RPMI7951 (cell line): ENCODE measurements around the gene SLITRK6. TPM values are rescaled to one million over a fixed set of nuclear protein-coding genes. Genes with fewer than 3 reads are reported as not detected.
"Not testable (repeated sequence)": the region's sequence is repeated elsewhere in the genome, so short reads cannot be mapped to it uniquely, and the experiment has no call there.

Source experiments
- DNase-seq: peaks from one replicate; pipeline ENCODE4 v3.0.0-alpha.2; 2012; ENCODE audit warnings: low read depth
- total RNA-seq: library from RNA; depleted of rRNA; stranded (reverse); fragments of >200 nt; shearing (Covaris generic); gene quantifications from 2 replicates; pipeline ENCODE4 v1.2.3, GENCODE V29; 2014; rRNA removed

SLITRK6 gene, protein sequence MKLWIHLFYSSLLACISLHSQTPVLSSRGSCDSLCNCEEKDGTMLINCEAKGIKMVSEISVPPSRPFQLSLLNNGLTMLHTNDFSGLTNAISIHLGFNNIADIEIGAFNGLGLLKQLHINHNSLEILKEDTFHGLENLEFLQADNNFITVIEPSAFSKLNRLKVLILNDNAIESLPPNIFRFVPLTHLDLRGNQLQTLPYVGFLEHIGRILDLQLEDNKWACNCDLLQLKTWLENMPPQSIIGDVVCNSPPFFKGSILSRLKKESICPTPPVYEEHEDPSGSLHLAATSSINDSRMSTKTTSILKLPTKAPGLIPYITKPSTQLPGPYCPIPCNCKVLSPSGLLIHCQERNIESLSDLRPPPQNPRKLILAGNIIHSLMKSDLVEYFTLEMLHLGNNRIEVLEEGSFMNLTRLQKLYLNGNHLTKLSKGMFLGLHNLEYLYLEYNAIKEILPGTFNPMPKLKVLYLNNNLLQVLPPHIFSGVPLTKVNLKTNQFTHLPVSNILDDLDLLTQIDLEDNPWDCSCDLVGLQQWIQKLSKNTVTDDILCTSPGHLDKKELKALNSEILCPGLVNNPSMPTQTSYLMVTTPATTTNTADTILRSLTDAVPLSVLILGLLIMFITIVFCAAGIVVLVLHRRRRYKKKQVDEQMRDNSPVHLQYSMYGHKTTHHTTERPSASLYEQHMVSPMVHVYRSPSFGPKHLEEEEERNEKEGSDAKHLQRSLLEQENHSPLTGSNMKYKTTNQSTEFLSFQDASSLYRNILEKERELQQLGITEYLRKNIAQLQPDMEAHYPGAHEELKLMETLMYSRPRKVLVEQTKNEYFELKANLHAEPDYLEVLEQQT
- 1.8 and 3.1 TPM in 2 replicates for total RNA-seq

DNA sequence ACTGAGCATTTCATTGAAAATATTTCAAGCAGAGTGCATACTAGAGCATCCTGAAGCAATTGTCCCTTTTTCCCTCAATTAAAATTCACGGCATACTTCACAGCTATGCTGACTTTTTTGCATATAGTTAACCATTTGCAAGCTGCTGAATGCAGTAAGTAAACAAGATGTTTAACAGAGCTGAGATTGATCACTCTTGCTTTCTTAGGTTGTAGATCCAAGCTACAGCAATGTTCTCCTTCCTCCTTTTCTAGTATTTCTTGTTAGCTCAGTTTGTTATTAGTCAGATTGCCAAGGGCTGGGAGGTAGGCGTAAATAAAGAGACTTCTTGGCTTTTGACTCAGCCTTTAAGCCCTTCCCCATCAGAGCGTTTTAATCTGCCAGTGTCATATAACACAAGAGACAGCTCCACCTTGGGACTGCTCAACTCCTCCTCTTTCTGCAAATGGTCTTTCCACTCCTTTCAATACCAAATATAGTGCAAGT is at the start of gene SLITRK6:
SLITRK6 (minus strand) TSS at position 323 of the 486 bp plus-strand sequence. CDS start 2,911 bp downstream, outside the sequence.
- DNase-seq, result peak; percentile 67

DNA sequence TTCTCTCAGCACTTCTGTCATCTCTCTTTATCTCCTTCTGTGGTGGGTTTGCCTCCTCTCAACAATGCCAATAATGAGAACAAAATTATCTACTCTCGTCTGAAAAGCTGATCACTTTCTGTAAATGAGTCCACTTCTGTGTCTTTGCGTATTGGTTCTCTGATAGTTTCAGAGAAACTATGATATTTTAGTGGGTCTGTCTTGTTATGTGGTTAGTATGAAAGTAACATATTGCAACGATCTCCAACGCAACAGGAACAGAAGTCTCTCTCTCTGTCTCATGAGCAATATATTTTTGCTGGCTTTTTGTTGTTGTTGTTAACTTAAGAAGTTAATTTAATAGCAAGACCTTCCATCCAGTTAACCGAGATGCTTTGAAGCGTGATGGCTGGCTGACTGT is 47.8 kb upstream of the SLITRK6 start:
- DNase-seq, result no peak

DNA sequence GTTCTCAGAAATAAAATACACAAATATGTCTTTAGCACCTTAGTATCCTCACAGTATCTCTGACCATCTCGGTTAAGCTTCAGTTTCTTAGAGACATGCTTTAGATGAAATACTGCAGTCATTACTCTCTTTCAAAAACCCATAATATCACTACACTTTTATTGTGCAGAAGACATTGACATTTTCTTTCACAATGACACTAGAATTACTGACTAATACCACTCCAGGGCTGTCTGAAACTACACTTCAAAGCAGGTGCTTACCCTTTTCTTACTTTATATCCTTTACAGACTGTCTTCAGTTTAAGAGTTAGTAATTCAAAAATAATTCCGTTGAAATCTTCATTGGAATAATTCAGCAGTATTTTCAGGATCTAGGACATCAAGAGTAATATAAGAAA is 42.2 kb upstream of the SLITRK6 start:
- no peak for DNase-seq

DNA sequence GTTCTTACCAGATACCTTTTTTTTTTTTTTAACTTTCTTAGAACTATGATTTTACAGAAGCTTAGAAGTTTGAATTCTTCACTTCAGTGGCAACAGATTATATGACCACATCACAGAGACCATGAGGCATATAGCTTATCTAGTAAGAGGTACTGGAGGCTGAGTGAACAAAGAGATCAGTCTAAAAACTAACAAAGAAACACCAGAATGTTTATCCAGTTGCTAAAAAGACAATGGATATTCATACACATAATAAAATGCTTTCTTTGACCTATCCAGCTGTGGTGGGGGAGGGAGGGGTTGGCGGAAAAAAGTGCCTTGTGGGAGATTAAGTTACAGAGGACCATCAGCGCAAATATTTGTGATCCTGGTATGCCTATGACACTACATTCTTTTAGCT is 34.7 kb upstream of the SLITRK6 start:
- DNase-seq, result no peak

DNA sequence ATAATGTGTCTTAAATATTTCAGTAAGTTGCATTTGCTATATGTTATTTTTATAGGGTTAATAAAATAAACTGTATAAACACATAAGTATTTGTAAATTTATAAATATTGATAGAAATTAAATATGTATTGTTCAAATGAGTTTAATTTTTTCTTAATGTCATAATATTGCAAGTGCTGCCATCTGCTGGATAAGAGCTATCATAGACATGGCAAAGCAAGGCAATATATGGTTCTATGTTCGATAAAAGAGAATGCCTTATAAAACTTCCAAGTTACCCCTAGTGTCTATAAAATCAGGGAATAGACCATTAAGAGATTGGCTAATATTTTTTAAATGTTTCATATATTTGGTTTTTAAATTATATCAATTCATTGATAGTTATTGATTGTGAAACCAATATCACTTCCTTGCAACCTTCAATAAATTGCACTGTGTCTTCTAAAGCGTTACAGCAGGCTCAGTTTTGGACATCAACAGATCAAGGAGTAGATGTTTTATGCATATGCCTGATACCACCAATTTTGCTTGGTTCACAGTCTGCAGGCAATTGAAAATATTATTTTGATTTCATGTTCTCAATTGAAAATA is 29.0 kb upstream of the SLITRK6 start:
- no peak for DNase-seq

DNA sequence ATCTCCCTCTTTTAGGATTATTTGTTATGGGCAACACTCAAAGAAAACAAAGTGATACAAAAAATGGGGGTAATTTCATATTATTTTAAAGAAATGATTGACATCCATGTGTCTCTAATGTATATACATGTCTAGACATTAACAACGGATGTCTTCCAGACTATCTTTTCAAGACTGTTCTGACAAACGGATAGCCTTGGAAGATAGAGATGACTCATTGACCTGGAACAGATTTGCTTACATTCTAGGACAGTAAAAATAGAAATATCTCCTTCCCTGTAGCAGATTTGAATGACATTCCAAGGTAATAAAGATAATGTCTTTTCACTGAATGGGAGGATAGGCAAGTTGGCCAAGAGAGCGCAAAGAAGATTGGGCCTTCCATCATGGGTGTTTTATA is 26.2 kb upstream of the SLITRK6 start:
- DNase-seq, result peak; percentile 8

DNA sequence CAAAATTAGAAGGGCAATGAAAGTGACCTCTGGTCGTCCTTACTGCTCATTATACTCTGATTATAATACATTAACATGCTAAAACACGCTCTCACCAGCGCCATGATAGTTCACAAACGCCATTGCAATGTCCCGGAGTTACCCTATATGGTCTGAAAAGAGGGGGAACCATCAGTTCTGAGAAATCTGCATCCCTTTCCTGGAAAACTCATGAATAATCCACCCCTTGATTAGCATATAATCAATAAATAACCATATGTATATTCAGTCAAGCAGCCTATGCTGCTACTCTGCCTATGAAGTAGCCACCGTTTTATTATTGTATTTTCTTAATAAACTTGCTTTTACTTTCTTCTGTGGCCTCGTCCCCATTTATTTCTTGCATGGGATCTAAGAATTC is 24.6 kb upstream of the SLITRK6 start:
- no peak for DNase-seq

DNA sequence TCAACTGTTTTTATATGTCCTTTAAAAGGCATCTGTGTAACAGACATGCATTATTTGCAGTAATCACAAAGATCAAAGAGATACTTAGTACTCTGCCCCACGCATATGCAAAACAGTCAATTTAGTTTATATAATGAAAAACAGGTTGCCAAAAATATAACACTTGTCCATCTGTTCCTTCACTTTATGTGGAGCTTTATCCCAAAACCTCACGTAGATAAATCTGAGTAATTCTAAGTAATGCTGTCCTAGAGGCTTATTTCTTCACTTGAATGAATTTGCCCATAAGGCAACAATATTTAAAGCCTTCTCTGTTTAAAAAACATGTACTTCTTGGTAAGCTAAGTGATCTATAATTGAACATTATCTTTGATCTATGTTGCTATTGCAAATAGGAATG is 20.3 kb upstream of the SLITRK6 start:
- DNase-seq, result no peak

DNA sequence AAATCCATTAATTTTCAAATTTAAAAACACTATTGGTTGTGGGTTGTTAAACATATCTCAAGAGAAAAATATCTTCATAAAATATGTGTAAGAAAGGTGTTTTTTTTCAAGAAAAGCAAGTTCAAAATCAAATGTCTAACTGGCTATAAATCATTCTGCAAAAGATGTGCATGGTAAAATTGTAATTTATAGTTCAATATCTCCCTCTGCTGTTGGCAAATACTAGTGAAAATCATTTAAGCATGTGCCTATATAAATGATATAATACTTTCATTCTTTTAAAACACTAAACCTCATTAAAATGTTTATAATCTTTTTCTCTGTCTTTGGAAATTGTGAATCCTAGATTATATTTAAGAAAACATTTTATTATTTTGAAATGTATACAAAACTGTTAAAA is 17.2 kb upstream of the SLITRK6 start:
- no peak for DNase-seq

DNA sequence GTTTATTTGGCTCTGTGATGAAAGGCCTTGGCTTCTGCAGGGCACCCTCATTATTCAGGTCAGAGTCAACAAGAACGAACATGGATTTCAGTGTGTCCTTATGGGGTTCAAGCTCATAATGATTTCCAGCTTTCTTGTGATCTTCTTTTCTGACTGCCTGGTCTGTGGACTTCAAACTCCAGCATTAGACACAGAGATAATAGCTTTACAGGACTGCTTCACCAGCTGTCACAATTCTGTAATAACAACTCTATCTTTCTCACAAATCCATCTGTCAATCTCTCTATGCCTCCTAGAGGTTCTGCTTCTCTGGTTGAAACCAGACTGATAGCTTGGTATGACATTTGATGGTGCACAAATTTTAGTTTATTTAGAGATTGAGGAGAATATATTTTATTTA is 13.1 kb upstream of the SLITRK6 start:
- no peak for DNase-seq

DNA sequence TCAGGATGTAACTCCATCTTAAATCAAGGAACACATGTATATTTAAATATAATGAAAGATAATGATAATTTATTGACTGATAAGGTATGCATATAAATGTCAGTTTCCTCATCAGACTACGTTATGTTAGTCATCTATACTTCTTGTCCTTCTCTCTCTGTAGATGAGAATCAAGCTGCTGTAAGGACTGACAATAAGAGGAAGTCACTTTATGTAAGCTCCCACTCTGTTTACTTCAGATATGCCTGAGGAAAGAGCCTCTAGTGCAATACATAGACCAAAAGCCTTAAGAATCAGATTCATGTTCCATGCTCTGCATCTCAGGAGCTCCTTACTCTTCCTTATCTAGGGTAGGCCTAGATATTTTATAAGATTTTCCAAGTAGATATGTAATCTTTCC is 9.6 kb upstream of the SLITRK6 start:
- no peak for DNase-seq

DNA sequence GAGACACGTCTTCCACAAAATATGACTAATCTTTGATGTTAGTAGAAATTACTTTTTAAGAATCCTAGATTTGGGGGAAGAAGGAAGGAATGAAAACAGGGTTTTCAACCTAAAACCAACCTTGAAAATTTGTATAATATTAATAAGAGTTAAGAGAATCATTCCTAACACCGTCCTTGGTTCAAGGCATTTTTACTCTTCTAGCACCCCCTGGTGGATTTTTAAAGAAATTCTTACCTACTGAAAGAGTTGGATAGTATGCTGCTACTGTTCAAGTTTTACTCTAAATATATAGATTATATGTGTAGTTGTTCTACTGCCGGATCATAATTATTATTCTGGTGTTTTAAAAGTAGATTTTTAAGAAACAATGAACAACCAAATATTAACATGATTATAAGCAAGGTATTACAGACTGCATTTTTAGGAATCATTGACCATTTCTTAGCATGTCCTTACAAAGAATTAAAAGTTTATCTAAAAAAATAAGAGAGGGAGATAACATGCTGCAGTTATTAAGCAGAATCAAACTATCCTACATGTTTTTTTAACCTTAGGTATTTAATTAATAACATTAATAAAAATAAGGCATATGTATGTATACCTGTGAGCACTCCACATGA is 7.4 kb upstream of the SLITRK6 start:
- DNase-seq, result peak; percentile 17

DNA sequence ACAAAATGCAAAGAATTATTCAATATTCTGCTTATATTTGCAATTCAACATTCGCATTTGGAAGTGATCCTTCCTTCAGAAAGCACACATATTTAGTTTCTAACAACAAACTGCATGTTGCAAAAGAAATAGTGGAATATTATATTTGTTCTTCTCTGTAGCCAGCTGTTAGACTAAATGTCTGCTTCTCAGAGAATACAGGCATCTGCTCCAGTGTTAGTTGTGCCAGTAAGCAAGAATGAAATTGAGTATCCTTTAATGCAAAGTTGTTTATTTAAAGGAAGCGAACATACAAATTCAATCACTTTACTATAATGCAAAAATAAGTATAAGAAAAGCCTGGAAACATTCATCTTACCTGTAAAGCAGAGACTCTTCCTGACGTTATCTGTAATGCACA is 663 bp downstream of the SLITRK6 start:
- no peak for DNase-seq

DNA sequence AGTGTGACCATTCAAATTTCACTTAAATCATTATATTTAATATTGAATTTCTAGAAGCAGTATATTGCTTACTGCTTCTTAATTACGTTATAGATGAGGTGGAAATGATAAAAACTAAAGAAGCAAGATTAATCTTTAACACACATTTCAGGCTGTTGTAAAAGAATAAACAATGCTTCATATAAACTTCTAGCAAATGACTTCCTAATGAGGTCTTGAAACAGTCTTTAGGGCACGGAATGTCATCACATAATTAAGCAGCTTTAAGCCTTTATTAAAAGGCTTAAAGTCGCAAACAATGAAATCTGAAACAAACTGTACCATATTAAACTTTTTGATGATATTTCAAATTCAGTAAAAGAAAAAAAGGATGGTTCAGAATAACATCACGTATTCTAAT is 1.9 kb downstream of the SLITRK6 start:
- DNase-seq, result no peak

DNA sequence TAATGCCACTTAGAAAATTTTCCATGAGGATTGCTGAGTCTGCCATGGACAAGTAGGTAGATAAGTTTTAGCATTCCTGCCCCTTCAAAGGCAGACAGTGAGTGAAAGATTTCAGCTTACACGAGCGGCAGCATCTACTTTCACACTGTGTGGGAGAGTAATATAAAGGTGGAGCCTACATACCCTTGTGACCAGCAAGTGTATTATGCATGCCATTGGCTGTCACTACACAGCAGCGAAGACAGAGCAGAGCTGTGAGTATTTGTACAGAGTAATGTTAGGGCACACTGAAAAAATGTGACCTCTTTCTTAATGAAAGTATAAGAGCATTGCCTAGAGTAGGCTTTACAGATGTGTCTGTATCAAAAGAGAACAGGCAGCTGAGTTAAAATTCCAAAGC is 14.0 kb downstream of the SLITRK6 start:
- no peak for DNase-seq

DNA sequence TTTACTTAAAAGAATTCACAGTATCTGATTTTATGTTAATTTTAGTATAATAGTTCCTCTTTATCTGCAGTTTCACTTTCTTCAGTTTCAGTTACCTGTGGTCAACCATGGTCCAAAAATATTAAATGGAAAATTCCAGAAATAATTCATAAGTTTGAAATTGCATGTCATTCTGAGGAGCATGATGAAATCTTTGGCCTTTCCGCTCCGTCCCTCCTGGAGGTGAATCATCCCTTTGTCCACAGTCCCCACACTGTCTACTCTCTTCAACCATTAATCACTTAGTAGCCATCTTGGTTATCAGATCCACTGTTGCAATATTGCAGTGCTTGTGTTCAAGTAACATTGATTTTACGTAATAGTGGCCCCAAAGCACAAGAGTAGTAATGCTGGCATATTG is 26.9 kb downstream of the SLITRK6 start:
- peak; percentile 4 for DNase-seq

DNA sequence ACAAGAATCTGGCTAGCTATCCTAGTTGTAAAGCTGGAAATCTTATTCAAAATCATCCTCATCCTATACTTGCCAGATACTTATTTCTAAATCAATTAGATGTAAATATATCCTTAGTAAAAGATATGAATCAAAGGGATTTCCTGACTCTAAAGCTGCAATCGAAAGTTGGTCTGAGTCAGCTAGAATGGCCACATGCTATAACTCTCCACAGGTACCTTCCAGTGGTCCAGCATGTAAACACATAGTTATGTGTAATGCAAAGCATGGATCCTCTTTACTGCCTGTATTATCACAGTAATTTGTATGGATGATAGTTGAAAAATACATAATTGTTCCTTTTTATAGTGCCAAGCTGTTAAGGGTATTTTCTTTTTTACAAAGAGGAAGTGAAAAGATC is 27.4 kb downstream of the SLITRK6 start:
- no peak for DNase-seq

DNA sequence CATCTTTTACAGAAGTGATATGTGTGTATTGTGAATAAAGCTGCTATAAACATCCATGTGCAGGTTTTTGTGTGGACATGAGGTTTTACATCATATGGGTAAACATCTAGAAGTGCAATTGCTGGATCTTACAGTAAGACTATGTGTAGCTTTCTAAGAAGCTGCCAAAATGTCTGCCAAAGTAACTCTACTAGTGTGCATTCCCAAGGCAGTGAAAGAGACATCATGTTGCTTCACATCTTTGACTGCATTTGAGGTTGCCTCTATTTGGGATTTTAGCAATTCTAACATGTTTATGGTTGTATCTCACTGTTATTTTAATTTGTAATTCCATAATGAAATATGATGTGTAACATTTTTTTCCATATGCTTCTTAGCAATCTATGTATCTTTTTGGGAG is 30.3 kb downstream of the SLITRK6 start:
- DNase-seq, result no peak

DNA sequence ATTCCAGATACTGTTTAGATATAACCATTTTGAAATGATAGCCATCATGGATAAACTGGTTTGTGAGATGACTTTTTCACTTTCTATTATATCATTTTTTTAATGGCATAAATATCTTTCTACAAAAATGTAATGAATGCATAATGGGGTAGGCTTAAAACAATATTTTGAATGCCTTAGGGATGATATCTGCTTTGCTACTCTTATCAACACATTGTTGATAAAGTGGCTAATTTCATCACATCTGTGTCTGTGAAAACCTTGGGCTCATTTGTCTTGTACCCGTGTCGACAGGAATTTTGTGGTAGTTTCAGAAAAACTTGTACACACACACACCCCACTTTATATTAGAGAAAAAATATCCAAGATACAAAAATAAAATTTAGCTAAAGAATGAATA is 44.1 kb downstream of the SLITRK6 start:
- no peak for DNase-seq

DNA sequence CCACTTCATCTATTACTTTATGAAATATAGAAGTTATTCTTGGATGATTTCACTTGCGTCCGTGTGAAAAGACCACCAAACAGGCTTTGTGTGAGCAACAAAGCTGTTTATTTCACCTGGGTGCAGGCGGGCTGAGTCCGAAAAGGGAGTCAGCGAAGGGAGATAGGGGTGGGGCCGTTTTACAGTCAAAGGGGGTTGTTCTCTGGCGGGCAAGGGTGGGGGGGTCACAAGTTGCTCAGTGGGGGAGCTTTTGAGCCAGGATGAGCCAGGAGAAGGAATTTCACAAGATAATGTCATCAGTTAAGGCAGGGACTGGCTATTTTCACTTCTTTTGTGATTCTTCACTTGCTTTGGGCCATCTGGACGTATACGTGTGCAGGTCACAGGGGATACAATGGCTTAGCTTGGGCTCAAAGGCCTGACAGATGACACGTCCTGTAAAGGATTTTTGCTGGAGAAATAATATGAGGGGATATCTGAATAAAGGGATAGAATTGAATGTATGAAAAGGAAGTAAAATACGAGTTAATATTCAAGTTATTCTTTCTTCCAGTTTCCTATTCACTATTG is 55.9 kb downstream of the SLITRK6 start:
- not testable (repeated sequence) for DNase-seq
